GM12878 (cell line): Measurements from ENCODE around the gene INSIG2. TPM values are rescaled to one million over a fixed set of nuclear protein-coding genes. Genes with fewer than 3 reads are reported as not detected.

Experiments
- ATAC-seq: fragments of 200-7000 bp; cut with Tn5 transposase; 3 replicates; pipeline ENCODE4 v1.9.1; 2020; ENCODE audit warnings: mild to moderate bottlenecking, moderate library complexity
- BruUV-seq: library from RNA; stranded (reverse); fragments of 400-500 nt; replicated peaks from 2 replicates; lab custom pipeline; 2021; lab: Mats Ljungman, UMichigan
- CTCF ChIA-PET: fragments of 300-600 bp; sonication (Branson Sonifier 250); formaldehyde crosslinking; extraction: SDS; loops from one replicate; lab custom pipeline; 2021; ENCODE audit warnings: inconsistent platforms; lab: Yijun Ruan, JAX
- POLR2A ChIA-PET: fragments of 350-600 bp; formaldehyde crosslinking; extraction: SDS; loops from one replicate; lab custom pipeline; 2021; ENCODE audit warnings: inconsistent platforms; lab: Charles Lee
- RAD21 ChIA-PET: fragments of 300-600 bp; sonication (Branson Sonifier 250); formaldehyde crosslinking; loops from one replicate; lab custom pipeline; 2023; ENCODE audit warnings: antibody characterized with exemption; ENCODE audit not compliant: unreplicated experiment; lab: Charles Lee
- SMC1A ChIA-PET: fragments of 300-600 bp; sonication (Branson Sonifier 250); formaldehyde crosslinking; loops from one replicate; lab custom pipeline; 2023; ENCODE audit not compliant: unreplicated experiment, uncharacterized antibody; lab: Charles Lee
- DNase-seq: peaks from one replicate; pipeline ENCODE4 v3.0.0-alpha.2; 2011; ENCODE audit warnings: low read depth, low spot score
- FAIRE-seq: peaks from 3 replicates; lab custom pipeline; 2011; peaks lifted over from hg19 to GRCh38; lab: Jason Lieb, UNC
- H2AFZ ChIP-seq: 2 replicates; pipeline ENCODE4 v1.6.0; 2011; ENCODE audit warnings: low read depth, low read length, control low read depth; ENCODE audit not compliant: control insufficient read depth
- H3K27ac ChIP-seq: 2 replicates; pipeline ENCODE4 v1.5.1; 2011; ENCODE audit warnings: control low read depth; ENCODE audit not compliant: control insufficient read depth, insufficient read depth
- H3K27me3 ChIP-seq, 2 experiments: replicated peaks in 1 of 2; 2 replicates each; pipeline versions ENCODE4 v1.6.0 to v1.6.1; 2011; ENCODE audit warnings: low read length in 1 of 2; ENCODE audit not compliant: control insufficient read depth in 2 of 2, insufficient read depth in 2 of 2
- H3K36me3 ChIP-seq, 2 experiments: 2 replicates each; pipeline ENCODE4 v1.5.1; 2011; ENCODE audit warnings: low read length in 1 of 2; ENCODE audit not compliant: control insufficient read depth in 2 of 2, insufficient read depth in 2 of 2
- H3K4me1 ChIP-seq: 2 replicates; pipeline ENCODE4 v1.6.1; 2011; ENCODE audit warnings: mild to moderate bottlenecking, low read length, moderate library complexity, mixed read lengths; ENCODE audit not compliant: control insufficient read depth, insufficient read depth
- H3K4me2 ChIP-seq: 2 replicates; pipeline ENCODE4 v1.6.0; 2011; ENCODE audit warnings: control low read depth; ENCODE audit not compliant: control insufficient read depth, insufficient read depth
- H3K4me3 ChIP-seq: fragments of 200-600 bp; sonication (generic); 2 replicates; pipeline ENCODE4 v1.5.1; 2016
- H3K79me2 ChIP-seq: 2 replicates; pipeline ENCODE4 v1.6.0; 2011; ENCODE audit warnings: low read length; ENCODE audit not compliant: control insufficient read depth, insufficient read depth
- H3K9ac ChIP-seq: 2 replicates; pipeline ENCODE4 v1.8.0; 2011; ENCODE audit warnings: low read length, control low read depth, mixed read lengths; ENCODE audit not compliant: control insufficient read depth, insufficient read depth
- H3K9me3 ChIP-seq: replicated peaks from 3 replicates; pipeline ENCODE4 v1.5.1; 2011; ENCODE audit warnings: mild to moderate bottlenecking, low read length; ENCODE audit not compliant: control insufficient read depth, insufficient read depth
- H4K20me1 ChIP-seq: 2 replicates; pipeline ENCODE4 v1.6.0; 2011; ENCODE audit not compliant: control insufficient read depth, insufficient read depth
- ASH2L ChIP-seq: fragments of 300-600, 200-600 bp; sonication (generic); IDR thresholded peaks from 2 replicates; pipeline ENCODE4 v1.6.1; 2017; ENCODE audit warnings: low read depth, mild to moderate bottlenecking, borderline replicate concordance
- BCLAF1 ChIP-seq: fragments of 450-650 bp; IDR thresholded peaks from 2 replicates; pipeline ENCODE4 v1.6.1; 2017; ENCODE audit warnings: antibody characterized with exemption, mild to moderate bottlenecking, moderate library complexity
- CEBPZ ChIP-seq: fragments of 150-350 bp; IDR thresholded peaks from 2 replicates; pipeline ENCODE4 v1.6.1; 2016; ENCODE audit warnings: low read depth, low read length
- CHD4 ChIP-seq: fragments of 200-600 bp; sonication (generic); IDR thresholded peaks from 2 replicates; pipeline ENCODE4 v1.6.1; 2016; ENCODE audit warnings: mild to moderate bottlenecking
- KAT2A ChIP-seq: conservative IDR thresholded peaks from 2 replicates; pipeline ENCODE4 v1.6.1; 2011; ENCODE audit warnings: low read depth, low read length; ENCODE audit not compliant: control insufficient read depth
- MLLT1 ChIP-seq: fragments of 450-650 bp; IDR thresholded peaks from 2 replicates; pipeline ENCODE4 v1.6.1; 2016; ENCODE audit warnings: mild to moderate bottlenecking
- NFIC ChIP-seq: IDR thresholded peaks from 2 replicates; pipeline ENCODE4 v1.6.1; 2012; ENCODE audit warnings: low read depth, mild to moderate bottlenecking, inconsistent platforms, low read length, moderate library complexity
- NRF1 ChIP-seq: conservative IDR thresholded peaks from 2 replicates; pipeline ENCODE4 v1.6.1; 2011; ENCODE audit warnings: mild to moderate bottlenecking, low read depth, low read length, improper control_type of control experiment
- PML ChIP-seq: IDR thresholded peaks from 2 replicates; pipeline ENCODE4 v1.6.1; 2012; ENCODE audit warnings: low read length, inconsistent platforms
- RCOR1 ChIP-seq: conservative IDR thresholded peaks from 2 replicates; pipeline ENCODE4 v1.6.1; 2012; ENCODE audit warnings: low read depth, low read length, improper control_type of control experiment
- STAT1 ChIP-seq: fragments of 450-650 bp; conservative IDR thresholded peaks from 2 replicates; pipeline ENCODE4 v1.6.1; 2014; ENCODE audit warnings: antibody characterized with exemption, mild to moderate bottlenecking
- TBL1XR1 ChIP-seq: IDR thresholded peaks from 2 replicates; pipeline ENCODE4 v1.6.1; 2012; ENCODE audit warnings: low read depth, low read length, improper control_type of control experiment
- WGBS: methylation state at CpG from one replicate; pipeline ENCODE4 v1.1.6; 2016; ENCODE audit warnings: low lambda C conversion rate; ENCODE audit not compliant: insufficient replicate concordance, insufficient coverage; ENCODE audit errors: missing lambda C conversion rate; 5-methylcytosine and 5-hydroxymethylcytosine counted together
- in situ Hi-C: fragments of 300-500 bp; cut with MboI; formaldehyde crosslinking; loops from 9 replicates; pipeline ENCODE4 v1.14.3; 2018; ENCODE audit warnings: mixed read lengths
- intact Hi-C: fragments of 100-400 bp; cut with micrococcal nuclease; formaldehyde crosslinking; loops from one replicate; pipeline ENCODE4 v1.14.2; 2022; ENCODE audit not compliant: unreplicated experiment
- polyA plus RNA-seq, 11 experiments: library from polyadenylated mRNA; depleted of rRNA in 4 of 11; unstranded in 6 of 11; stranded (reverse) in 5 of 11; fragments of >200 nt; fragmentation: Nextera tagmentation in 4 of 11; fragmentation: Illumina TruSeq in 1 of 11; extraction: Ambion mirVana in 4 of 11; extraction: Trizol in 1 of 11; gene quantifications; 1 replicate in 1 of 11; 2 replicates in 10 of 11; pipeline versions ENCODE4 v1.2.1 to v1.2.3, GENCODE V29; 2011 to 2016; ENCODE audit warnings: inconsistent platforms in 2 of 11, missing spikeins in 2 of 11, low read depth in 1 of 11
- total RNA-seq, 4 experiments: library from RNA; depleted of rRNA in 3 of 4; stranded (reverse); fragments of >200 nt in 3 of 4; fragmentation: Illumina TruSeq in 1 of 4; extraction: Trizol in 1 of 4; gene quantifications; 2 replicates each; pipeline versions ENCODE4 v1.2.1 to v1.2.3, GENCODE V29; 2013 to 2021

INSIG2 gene
- total and polyA plus RNA-seq, 10 of the 15 experiments (the other 5 are each of a cell fraction or from before 2014, with no cell fraction given) = 4.9 to 92.7 (median 12.0) TPM

- no peaks in the 10 kb centered on the region for H3K79me2 ChIP-seq
- no peak overlapping the region for H3K9ac ChIP-seq
- intact Hi-C loops = no loop called here
- no peak overlapping the region for H3K4me2 ChIP-seq
- no peak overlapping the region for H3K27ac ChIP-seq
- H2AFZ ChIP-seq = no peak overlapping the region
- H3K4me3 ChIP-seq = no peak overlapping the region
- FAIRE-seq (no peak), DNase-seq (no peak), ATAC-seq (no peak)
- 98% methylated on average over 4 of the region's 4 CpGs for WGBS
- SMC1A ChIA-PET = interaction anchor here (1.1 kb wide), 1 partner anchor 74 kb away, joined by 4 read pairs; no protein-coding TSS in a partner anchor
- no peak for TF ChIP-seq TBL1XR1
- TF ChIP-seq CHD4 = no peak
- TF ChIP-seq STAT1 = no peak
- TF ChIP-seq KAT2A = no peak
- H3K27me3 ChIP-seq = no peaks in the 10 kb centered on the region
- in situ Hi-C loops = no loop called here
- no peaks in the 10 kb centered on the region for H3K9me3 ChIP-seq
- H3K4me1 ChIP-seq = no peaks in the 10 kb centered on the region
- CTCF ChIA-PET = no interaction called here
- H4K20me1 ChIP-seq = no peaks in the 10 kb centered on the region
- H3K36me3 ChIP-seq = no peaks in the 10 kb centered on the region
- BruUV-seq = no TSS peak
- POLR2A ChIA-PET = no interaction called here
- RAD21 ChIA-PET = no interaction called here
These were observed 32.1 kb downstream of the INSIG2 start for GRCh38 chr2:118120401-118120780.

GRCh38 chr2:118121101-118121500 lies 32.8 kb downstream of the INSIG2 start:
- no peaks in the 10 kb centered on the region for H3K36me3 ChIP-seq
- H4K20me1 ChIP-seq = no peaks in the 10 kb centered on the region
- FAIRE-seq = no peak
- H3K9ac ChIP-seq = no peak overlapping the region
- RAD21 ChIA-PET = no interaction called here
- BruUV-seq = no TSS peak
- POLR2A ChIA-PET = no interaction called here
- intact Hi-C loops = no loop called here
- H3K27me3 ChIP-seq = no peaks in the 10 kb centered on the region
- in situ Hi-C loops = no loop called here
- CTCF ChIA-PET = no interaction called here
- H3K79me2 ChIP-seq = no peaks in the 10 kb centered on the region
- SMC1A ChIA-PET = interaction anchor here (1.1 kb wide), 1 partner anchor 74 kb away, joined by 4 read pairs; no protein-coding TSS in a partner anchor
- H3K4me2 ChIP-seq = no peak overlapping the region
- no peak overlapping the region for H2AFZ ChIP-seq
- DNase-seq = no peak
- H3K4me3 ChIP-seq = no peak overlapping the region
- no peaks in the 10 kb centered on the region for H3K9me3 ChIP-seq
- H3K27ac ChIP-seq = no peak overlapping the region
- H3K4me1 ChIP-seq = no peaks in the 10 kb centered on the region
- ATAC-seq = no peak
- TF ChIP-seq NFIC = no peak
- TF ChIP-seq ASH2L = no peak
- no peak for TF ChIP-seq CEBPZ
- no peak for TF ChIP-seq NRF1
- TF ChIP-seq BCLAF1 = no peak
- TF ChIP-seq RCOR1 = no peak
- TF ChIP-seq MLLT1 = no peak
- no peak for TF ChIP-seq PML
